Progenitor cell of endocrine pancreas (in vitro differentiated cells): Measurements from ENCODE around the gene SLCO2A1. TPM values are rescaled to one million over a fixed set of nuclear protein-coding genes. Genes with fewer than 3 reads are reported as not detected.

ENCODE experiments used
- DNase-seq: peaks from one replicate; pipeline ENCODE4 v3.0.0; 2021; ENCODE audit warnings: low spot score; ENCODE audit not compliant: unreplicated experiment
- H3K27ac Mint-ChIP-seq: 2 replicates; pipeline ENCODE4 v1.8.0; 2021; ENCODE audit warnings: mild to moderate bottlenecking, moderate library complexity, mixed read lengths
- H3K27me3 Mint-ChIP-seq: 2 replicates; pipeline ENCODE4 v1.8.0; 2021; ENCODE audit warnings: mixed read lengths
- H3K36me3 Mint-ChIP-seq: 2 replicates; pipeline ENCODE4 v1.8.0; 2022; ENCODE audit warnings: mixed read lengths; ENCODE audit not compliant: insufficient read depth
- H3K4me1 Mint-ChIP-seq: 2 replicates; pipeline ENCODE4 v1.8.0; 2021; ENCODE audit warnings: low read depth, mixed read lengths
- H3K4me3 Mint-ChIP-seq: 2 replicates; pipeline ENCODE4 v1.8.0; 2021; ENCODE audit warnings: low read depth, mild to moderate bottlenecking, moderate library complexity, mixed read lengths
- H3K9me3 Mint-ChIP-seq: 2 replicates; pipeline ENCODE4 v1.8.0; 2021; ENCODE audit warnings: low read depth, mixed read lengths
- total RNA-seq: library from RNA; stranded (reverse); gene quantifications from 2 replicates; pipeline ENCODE4 v1.2.1, GENCODE V29; 2021
- TF ChIP-seq, protein P1 (sequence below): fragments of 200-600 bp; sonication (generic); IDR thresholded peaks from one replicate; pipeline ENCODE4 v1.5.0; 2021; ENCODE audit warnings: antibody characterized with exemption, mild to moderate bottlenecking; ENCODE audit not compliant: unreplicated experiment

Gene SLCO2A1
- total RNA-seq, 1 donor from 2014 or later = 27.9 TPM

DNA sequence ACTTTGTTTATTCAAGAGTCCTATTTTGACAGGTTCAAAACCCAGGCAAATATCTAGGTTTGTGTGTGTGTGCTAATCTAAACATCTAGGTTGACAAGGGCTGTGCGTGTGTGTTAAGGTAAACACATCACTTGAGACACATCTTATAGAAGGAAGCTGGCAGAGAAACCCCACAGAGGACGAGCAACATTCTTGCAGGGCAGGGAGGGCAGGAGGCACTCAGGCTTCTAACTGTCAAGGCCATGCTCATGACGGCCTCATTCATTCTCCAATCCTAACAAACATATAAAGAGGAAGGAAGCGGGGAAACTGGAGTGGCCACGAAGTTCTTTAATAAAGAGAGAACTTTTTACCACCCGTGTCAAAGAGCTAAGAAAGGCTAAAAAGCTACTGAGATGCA, 43.4 kb downstream of the SLCO2A1 start:
- peaks cover 13% of the 10 kb centered on the region for H3K27me3 Mint-ChIP-seq
- no peak for DNase-seq
- no peaks in the 10 kb centered on the region for H3K9me3 Mint-ChIP-seq
- peak overlapping the region; percentile 50 for H3K27ac Mint-ChIP-seq
- H3K4me1 Mint-ChIP-seq = peaks cover 45% of the 10 kb centered on the region
- H3K4me3 Mint-ChIP-seq = no peak overlapping the region
- peaks cover 4% of the 10 kb centered on the region for H3K36me3 Mint-ChIP-seq
- TF ChIP-seq, protein P1, sequence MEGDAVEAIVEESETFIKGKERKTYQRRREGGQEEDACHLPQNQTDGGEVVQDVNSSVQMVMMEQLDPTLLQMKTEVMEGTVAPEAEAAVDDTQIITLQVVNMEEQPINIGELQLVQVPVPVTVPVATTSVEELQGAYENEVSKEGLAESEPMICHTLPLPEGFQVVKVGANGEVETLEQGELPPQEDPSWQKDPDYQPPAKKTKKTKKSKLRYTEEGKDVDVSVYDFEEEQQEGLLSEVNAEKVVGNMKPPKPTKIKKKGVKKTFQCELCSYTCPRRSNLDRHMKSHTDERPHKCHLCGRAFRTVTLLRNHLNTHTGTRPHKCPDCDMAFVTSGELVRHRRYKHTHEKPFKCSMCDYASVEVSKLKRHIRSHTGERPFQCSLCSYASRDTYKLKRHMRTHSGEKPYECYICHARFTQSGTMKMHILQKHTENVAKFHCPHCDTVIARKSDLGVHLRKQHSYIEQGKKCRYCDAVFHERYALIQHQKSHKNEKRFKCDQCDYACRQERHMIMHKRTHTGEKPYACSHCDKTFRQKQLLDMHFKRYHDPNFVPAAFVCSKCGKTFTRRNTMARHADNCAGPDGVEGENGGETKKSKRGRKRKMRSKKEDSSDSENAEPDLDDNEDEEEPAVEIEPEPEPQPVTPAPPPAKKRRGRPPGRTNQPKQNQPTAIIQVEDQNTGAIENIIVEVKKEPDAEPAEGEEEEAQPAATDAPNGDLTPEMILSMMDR = no peak

DNA sequence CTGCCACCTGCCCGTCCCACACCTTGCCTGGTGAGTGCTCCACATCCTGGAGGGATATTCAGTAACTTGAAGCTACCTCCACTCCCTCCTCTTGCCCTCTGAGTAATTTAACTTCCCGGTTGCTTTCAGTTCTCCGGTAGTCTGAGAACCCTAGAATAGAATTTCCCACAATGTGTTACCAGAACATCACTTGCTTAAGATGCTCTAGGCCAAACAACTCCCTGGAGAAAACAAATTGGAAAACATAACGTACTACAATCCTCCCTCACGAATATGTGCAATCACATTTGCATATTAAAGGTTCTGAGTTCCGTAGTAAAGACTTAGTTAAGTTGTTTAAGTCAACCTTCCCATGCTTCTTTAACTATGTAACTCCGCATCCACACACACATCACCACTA, 44.8 kb downstream of the SLCO2A1 start:
- no peak for DNase-seq
- H3K36me3 Mint-ChIP-seq = peaks cover 2% of the 10 kb centered on the region
- H3K4me3 Mint-ChIP-seq = no peak overlapping the region
- TF ChIP-seq, protein P1 = no peak
- no peak overlapping the region for H3K27ac Mint-ChIP-seq
- H3K27me3 Mint-ChIP-seq = peaks cover 7% of the 10 kb centered on the region
- H3K9me3 Mint-ChIP-seq = no peaks in the 10 kb centered on the region
- peaks cover 40% of the 10 kb centered on the region for H3K4me1 Mint-ChIP-seq

DNA sequence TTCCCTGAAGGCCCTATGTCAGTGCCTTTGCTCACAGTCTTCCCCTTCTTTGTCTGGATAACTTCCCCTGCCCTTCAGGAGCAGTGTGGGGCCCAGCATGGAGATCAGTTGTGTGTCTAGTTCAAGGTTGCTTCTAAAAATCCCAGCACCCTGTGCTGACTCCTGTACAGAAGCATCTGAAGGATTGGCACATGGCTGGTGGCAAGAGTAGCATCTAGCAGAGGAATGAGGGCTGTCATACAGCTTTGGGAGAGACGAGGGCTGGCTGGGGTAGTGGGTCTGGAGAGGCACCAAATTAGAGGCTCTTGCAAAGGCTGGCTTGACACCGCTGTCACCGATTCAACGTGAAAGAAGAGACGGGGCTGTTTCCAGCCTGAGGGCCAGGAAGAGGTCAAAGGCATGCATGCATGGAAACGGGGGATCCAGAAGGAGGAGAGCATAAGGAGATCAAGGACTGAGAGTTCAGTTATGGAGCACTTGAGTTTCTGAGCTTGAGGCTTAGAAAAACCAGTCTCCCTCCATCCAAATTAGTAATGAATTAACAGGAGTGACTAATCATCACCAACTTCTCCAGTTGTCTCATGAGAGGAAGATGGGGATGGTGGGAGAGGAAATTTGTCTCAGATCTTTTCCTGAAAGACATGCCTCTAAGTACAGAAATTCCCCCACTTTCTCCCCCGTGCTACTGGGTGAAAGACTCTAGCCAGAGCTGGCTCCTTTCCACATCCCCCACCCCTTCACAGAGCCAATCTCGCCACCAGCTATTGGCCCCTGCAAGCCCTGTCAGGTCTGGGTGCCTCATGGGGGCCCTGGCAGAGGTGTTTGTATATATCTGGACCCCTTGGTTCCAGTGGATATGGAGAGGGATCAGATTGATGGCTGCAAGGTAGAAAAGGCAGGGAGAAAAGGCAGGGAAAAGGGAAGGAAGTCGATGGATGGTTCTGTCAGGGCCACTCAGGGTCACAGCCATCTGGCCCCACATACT, 45.9 kb downstream of the SLCO2A1 start:
- DNase-seq = no peak
- TF ChIP-seq, protein P1 = no peak
- H3K4me1 Mint-ChIP-seq = peaks cover 33% of the 10 kb centered on the region
- H3K4me3 Mint-ChIP-seq = no peak overlapping the region
- H3K9me3 Mint-ChIP-seq = no peaks in the 10 kb centered on the region
- peaks cover 1% of the 10 kb centered on the region for H3K36me3 Mint-ChIP-seq
- H3K27ac Mint-ChIP-seq = no peak overlapping the region
- peaks cover 5% of the 10 kb centered on the region for H3K27me3 Mint-ChIP-seq

DNA sequence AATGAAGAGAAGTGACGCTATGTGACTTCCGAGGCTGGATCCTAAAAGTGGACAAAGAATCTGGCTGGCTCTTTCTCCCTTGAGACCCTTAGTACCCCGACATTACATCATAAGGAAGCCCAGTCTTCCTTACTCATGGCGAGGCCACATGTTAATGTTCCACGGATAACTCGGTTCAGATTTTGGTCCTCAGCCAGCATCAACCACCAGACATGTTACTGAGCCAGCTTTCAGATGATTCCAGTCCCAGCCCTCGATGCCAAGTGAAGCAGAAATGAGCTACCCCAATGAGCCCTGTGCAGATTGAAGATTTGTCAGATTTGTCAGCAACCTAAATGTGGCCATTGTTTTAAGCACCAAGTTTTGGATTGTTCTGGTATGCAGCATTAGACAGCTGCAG, 46.6 kb downstream of the SLCO2A1 start:
- Mint-ChIP-seq H3K4me1 (peaks cover 26% of the 10 kb centered on the region), H3K9me3 (no peaks in the 10 kb centered on the region), H3K27ac (no peak overlapping the region), H3K27me3 (peaks cover 5% of the 10 kb centered on the region), H3K36me3 (peaks cover 1% of the 10 kb centered on the region), H3K4me3 (no peak overlapping the region)
- DNase-seq = no peak
- TF ChIP-seq, protein P1 = no peak

DNA sequence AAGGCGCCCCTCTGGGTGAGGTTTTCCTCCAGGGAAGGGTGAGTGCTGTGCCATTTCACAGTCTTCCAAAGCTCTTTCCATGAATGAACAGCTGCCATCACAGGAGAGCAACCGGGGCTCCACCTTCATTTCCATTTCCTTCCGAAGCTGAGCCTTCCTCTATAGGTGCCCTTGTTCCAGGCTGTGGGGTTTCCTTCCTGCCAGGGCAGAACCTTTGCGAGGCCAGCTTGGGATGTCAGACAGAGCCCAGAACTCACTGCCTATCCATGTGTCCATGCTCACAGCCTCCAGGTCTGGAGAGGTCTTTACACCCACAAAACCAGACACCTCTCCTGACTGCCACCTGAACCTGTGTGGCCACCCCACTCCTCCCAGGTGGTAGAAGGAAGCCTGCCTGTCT, 49.2 kb downstream of the SLCO2A1 start:
- H3K4me1 Mint-ChIP-seq = peaks cover 5% of the 10 kb centered on the region
- H3K36me3 Mint-ChIP-seq = peaks cover 6% of the 10 kb centered on the region
- no peak for DNase-seq
- no peak overlapping the region for H3K4me3 Mint-ChIP-seq
- no peaks in the 10 kb centered on the region for H3K9me3 Mint-ChIP-seq
- H3K27ac Mint-ChIP-seq = no peak overlapping the region
- peaks cover 5% of the 10 kb centered on the region for H3K27me3 Mint-ChIP-seq
- TF ChIP-seq, protein P1 = no peak
